Brain microvascular endothelial cell (primary cell): Measurements from ENCODE around the gene XPNPEP2.
A peak's percentile ranks its signal among the peaks of the same experiment; 100 is the strongest.

Experiments used
- DNase-seq: peaks from one replicate; pipeline ENCODE4 v3.0.0-alpha.2; 2020
- H3K27ac ChIP-seq: fragments of 250-450 bp; sonication (Bioruptor Pico); 2 replicates; pipeline ENCODE4 v1.5.1; 2020; ENCODE audit warnings: mild to moderate bottlenecking, moderate library complexity
- H3K27me3 ChIP-seq: fragments of 250-450 bp; sonication (Bioruptor Pico); replicated peaks from 2 replicates; pipeline ENCODE4 v1.5.1; 2020; ENCODE audit warnings: mild to moderate bottlenecking
- H3K36me3 ChIP-seq: fragments of 250-450 bp; sonication (Bioruptor Pico); replicated peaks from 2 replicates; pipeline ENCODE4 v1.5.1; 2020; ENCODE audit warnings: mild to moderate bottlenecking
- H3K4me3 ChIP-seq: 2 replicates; pipeline ENCODE4 v1.5.1; 2011; ENCODE audit warnings: low read depth, mild to moderate bottlenecking, control low read depth, low read length, moderate library complexity
- CTCF ChIP-seq: IDR thresholded peaks from 2 replicates; pipeline ENCODE4 v1.5.1; 2011; ENCODE audit warnings: low read depth, mild to moderate bottlenecking, moderate library complexity, low read length, control low read depth, inconsistent platforms; ENCODE audit errors: missing control alignments
- in situ Hi-C: cut with HindIII; loops from 2 replicates; pipeline ENCODE4 v1.10.0; 2017; ENCODE audit warnings: low sequenced_read_pairs, low pct_ligation_motif_present

Gene XPNPEP2

DNA sequence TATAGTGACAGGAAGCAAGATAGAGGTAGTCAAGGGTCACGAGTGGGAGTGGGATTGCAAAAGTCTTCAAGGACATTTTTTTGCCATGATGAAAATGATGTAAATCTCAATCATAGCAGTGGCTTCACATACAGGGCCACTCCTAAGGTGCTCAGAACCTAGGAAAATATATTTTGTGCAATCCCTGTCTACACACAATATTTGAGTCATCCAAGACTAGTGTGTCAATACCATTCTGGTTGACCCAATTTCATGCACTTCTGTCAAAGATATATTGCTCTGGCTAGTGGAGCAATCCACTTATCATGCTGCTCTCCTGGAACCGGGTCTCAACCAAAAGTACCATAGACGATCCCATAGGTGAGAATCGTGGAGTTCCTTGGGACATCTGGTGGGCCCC, 24.2 kb upstream of the XPNPEP2 start:
- H3K27ac ChIP-seq = no peak overlapping the region
- no peak for DNase-seq
- H3K4me3 ChIP-seq = no peak overlapping the region
- H3K36me3 ChIP-seq = no peaks in the 10 kb centered on the region
- no peaks in the 10 kb centered on the region for H3K27me3 ChIP-seq
- TF ChIP-seq CTCF = no peak
- in situ Hi-C loops = no loop called here

- Histone ChIP-seq H3K27me3 (no peaks in the 10 kb centered on the region), H3K36me3 (no peaks in the 10 kb centered on the region), H3K4me3 (no peak overlapping the region), H3K27ac (no peak overlapping the region)
- no peak for DNase-seq
- TF ChIP-seq CTCF = no peak
- in situ Hi-C loops = no loop called here
Observed at GRCh38 chrX:129716507-129716906, 22.3 kb upstream of the XPNPEP2 start.

DNA sequence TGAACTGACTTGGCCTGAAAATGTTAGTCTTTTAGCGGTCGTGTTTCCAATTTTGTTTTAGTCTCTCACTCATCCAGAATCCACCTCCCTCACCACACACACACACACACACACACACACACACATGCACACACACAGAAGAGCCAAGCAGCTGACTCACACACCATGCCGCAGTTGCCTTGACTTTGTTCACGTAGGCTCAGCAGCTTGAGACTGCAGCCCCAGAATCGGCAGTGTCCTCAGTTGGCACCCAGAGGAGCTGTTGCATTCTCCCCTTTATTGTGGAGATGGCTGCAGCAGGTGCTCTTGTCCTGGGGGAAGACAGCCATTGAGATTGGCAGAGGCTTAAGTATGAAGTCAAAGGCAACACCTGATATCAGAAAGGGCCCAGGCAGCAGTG, 20.9 kb upstream of the XPNPEP2 start:
- no peaks in the 10 kb centered on the region for H3K27me3 ChIP-seq
- H3K36me3 ChIP-seq = no peaks in the 10 kb centered on the region
- H3K4me3 ChIP-seq = no peak overlapping the region
- peak; percentile 73 for DNase-seq
- no peak overlapping the region for H3K27ac ChIP-seq
- in situ Hi-C loops = no loop called here
- TF ChIP-seq CTCF = no peak

DNA sequence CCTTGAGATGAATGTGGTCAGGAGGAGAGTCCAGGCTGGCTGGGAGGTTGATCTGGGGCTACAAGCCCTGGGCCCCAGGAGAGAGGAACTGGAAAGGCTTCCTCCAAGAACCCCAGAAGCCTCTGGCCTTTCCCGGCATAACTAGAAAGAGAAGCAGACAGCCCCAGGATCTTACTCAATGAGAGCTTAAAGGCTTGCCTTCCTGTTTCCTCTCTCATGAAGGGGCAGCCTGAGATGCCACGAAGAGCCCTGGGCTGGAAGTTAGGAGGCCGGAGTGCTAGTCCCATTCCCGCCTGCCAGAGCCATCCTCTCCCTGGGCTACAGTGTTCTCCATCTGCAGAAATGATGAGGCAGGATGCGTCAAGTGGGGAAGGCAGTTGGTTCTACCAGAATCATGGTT, 20.1 kb upstream of the XPNPEP2 start:
- Histone ChIP-seq H3K4me3 (no peak overlapping the region), H3K36me3 (no peaks in the 10 kb centered on the region), H3K27me3 (no peaks in the 10 kb centered on the region), H3K27ac (no peak overlapping the region)
- no peak for DNase-seq
- in situ Hi-C loops = no loop called here
- TF ChIP-seq CTCF = no peak

- Histone ChIP-seq H3K27me3 (no peaks in the 10 kb centered on the region), H3K27ac (no peak overlapping the region), H3K4me3 (no peak overlapping the region), H3K36me3 (no peaks in the 10 kb centered on the region)
- TF ChIP-seq CTCF = no peak
- DNase-seq = no peak
- in situ Hi-C loops = no loop called here
Observed at GRCh38 chrX:129719268-129719667, 19.5 kb upstream of the XPNPEP2 start.

GRCh38 chrX:129719931-129720530, 18.7 kb upstream of the XPNPEP2 start:
- H3K36me3 ChIP-seq = no peaks in the 10 kb centered on the region
- H3K4me3 ChIP-seq = no peak overlapping the region
- in situ Hi-C loops = no loop called here
- no peaks in the 10 kb centered on the region for H3K27me3 ChIP-seq
- H3K27ac ChIP-seq = no peak overlapping the region
- no peak for TF ChIP-seq CTCF
- no peak for DNase-seq
